H1 (cell line): Measurements from ENCODE around the gene FRK. TPM values are rescaled to one million over a fixed set of nuclear protein-coding genes. Genes with fewer than 3 reads are reported as not detected.
A peak's percentile ranks its signal among the peaks of the same experiment; 100 is the strongest.

Experiments used
- CTCF ChIA-PET: fragments of 300-600 bp; sonication (Branson Sonifier 250); formaldehyde crosslinking; loops from one replicate; lab custom pipeline; 2021; ENCODE audit not compliant: partially characterized antibody; lab: Charles Lee
- POLR2A ChIA-PET: fragments of 300-600 bp; sonication (Branson Sonifier 250); formaldehyde crosslinking; loops from one replicate; lab custom pipeline; 2021; ENCODE audit warnings: inconsistent platforms; ENCODE audit not compliant: partially characterized antibody; lab: Charles Lee
- DNase-seq, 2 experiments: peaks; one replicate each; pipeline versions ENCODE4 v3.0.0 to v3.0.0-alpha.2; 2010 to 2022; ENCODE audit warnings: low spot score in 2 of 2, low read depth in 1 of 2, mixed read lengths in 1 of 2
- FAIRE-seq: peaks from 2 replicates; lab custom pipeline; 2011; peaks lifted over from hg19 to GRCh38; lab: Jason Lieb, UNC
- H2AFZ ChIP-seq: 2 replicates; pipeline ENCODE4 v1.8.1; 2012; ENCODE audit warnings: low read length, inconsistent platforms
- H2AK5ac ChIP-seq: 2 replicates; pipeline ENCODE4 v1.6.1; 2013; ENCODE audit warnings: low read depth, low read length
- H2BK120ac ChIP-seq: replicated peaks from 2 replicates; pipeline ENCODE3; 2013; ENCODE audit warnings: low read depth, low read length, inconsistent platforms
- H2BK12ac ChIP-seq: 2 replicates; pipeline ENCODE4 v1.6.1; 2013; ENCODE audit warnings: low read depth, low read length
- H2BK15ac ChIP-seq: 2 replicates; pipeline ENCODE4 v1.6.1; 2013; ENCODE audit warnings: low read length
- H2BK20ac ChIP-seq: 2 replicates; pipeline ENCODE4 v1.6.1; 2013; ENCODE audit warnings: low read length
- H2BK5ac ChIP-seq: 2 replicates; pipeline ENCODE4 v1.6.1; 2013; ENCODE audit warnings: low read depth, low read length
- H3K14ac ChIP-seq: 2 replicates; pipeline ENCODE4 v1.6.1; 2013; ENCODE audit warnings: inconsistent platforms; ENCODE audit not compliant: insufficient read length
- H3K18ac ChIP-seq: 2 replicates; pipeline ENCODE4 v1.6.1; 2013; ENCODE audit warnings: low read length; ENCODE audit errors: extremely low read depth
- H3K23ac ChIP-seq: 2 replicates; pipeline ENCODE4 v1.6.1; 2013; ENCODE audit warnings: inconsistent platforms; ENCODE audit not compliant: insufficient read length
- H3K23me2 ChIP-seq: 2 replicates; pipeline ENCODE4 v1.6.1; 2013; ENCODE audit warnings: low read depth, low read length
- H3K27ac ChIP-seq: 2 replicates; pipeline ENCODE4 v1.6.1; 2011; ENCODE audit warnings: low read depth, low read length, inconsistent platforms
- H3K27me3 ChIP-seq, 4 experiments: replicated peaks in 1 of 4; 1 replicate in 1 of 4; 2 replicates in 3 of 4; pipeline versions ENCODE4 v1.6.1 to v1.8.1; 2011 to 2013; ENCODE audit warnings: low read length in 3 of 4, mild to moderate bottlenecking in 3 of 4, inconsistent platforms in 2 of 4, mixed read lengths in 2 of 4, moderate library complexity in 1 of 4; ENCODE audit not compliant: control insufficient read depth in 3 of 4, insufficient read depth in 3 of 4; ENCODE audit errors: extremely low read depth in 1 of 4
- H3K36me3 ChIP-seq, 4 experiments: 2 replicates each; pipeline versions ENCODE4 v1.6.1 to v1.8.1; 2011 to 2013; ENCODE audit warnings: mild to moderate bottlenecking in 4 of 4, low read length in 3 of 4, moderate library complexity in 2 of 4, control low read depth in 1 of 4, inconsistent platforms in 1 of 4; ENCODE audit not compliant: insufficient read depth in 4 of 4, control insufficient read depth in 2 of 4
- H3K4ac ChIP-seq: replicated peaks from 2 replicates; pipeline ENCODE3; 2013; ENCODE audit warnings: low read length, low read depth, mixed read lengths, inconsistent platforms; ENCODE audit not compliant: insufficient read length
- H3K4me1 ChIP-seq, 4 experiments: replicated peaks in 1 of 4; 1 replicate in 1 of 4; 2 replicates in 3 of 4; pipeline versions ENCODE4 v1.6.1 to v1.8.1; 2011 to 2013; ENCODE audit warnings: low read length in 3 of 4, inconsistent platforms in 2 of 4, mixed read lengths in 1 of 4; ENCODE audit not compliant: insufficient read depth in 4 of 4, control insufficient read depth in 3 of 4
- H3K4me2 ChIP-seq, 2 experiments: 2 replicates each; pipeline versions ENCODE4 v1.6.1 to v1.8.1; 2011 to 2013; ENCODE audit warnings: low read depth in 2 of 2, low read length in 2 of 2, control low read depth in 1 of 2, inconsistent platforms in 1 of 2, mild to moderate bottlenecking in 1 of 2; ENCODE audit not compliant: insufficient read depth in 1 of 2
- H3K4me3 ChIP-seq, 4 experiments: fragments of 200-600, 300-600 bp in 1 of 4; sonication (generic), shearing (Covaris generic), sonication (Bioruptor Twin) in 1 of 4; 2 replicates each; pipeline versions ENCODE4 v1.5.1 to v1.8.1; 2011 to 2016; ENCODE audit warnings: low read length in 4 of 4, low read depth in 3 of 4, control low read depth in 2 of 4, inconsistent platforms in 2 of 4, mild to moderate bottlenecking in 2 of 4, mixed read lengths in 1 of 4, moderate library complexity in 1 of 4; ENCODE audit not compliant: insufficient read depth in 2 of 4; ENCODE audit errors: extremely low read depth in 1 of 4
- H3K56ac ChIP-seq: replicated peaks from 2 replicates; pipeline ENCODE3; 2013; ENCODE audit warnings: low read depth, mild to moderate bottlenecking, mixed read lengths, low read length, inconsistent platforms; ENCODE audit not compliant: insufficient read length
- H3K79me1 ChIP-seq: 2 replicates; pipeline ENCODE4 v1.6.1; 2013; ENCODE audit warnings: low read depth, low read length, control low read depth
- H3K79me2 ChIP-seq, 2 experiments: 2 replicates each; pipeline versions ENCODE4 v1.6.1 to v1.8.1; 2012 to 2013; ENCODE audit warnings: low read length in 2 of 2, mild to moderate bottlenecking in 2 of 2, inconsistent platforms in 1 of 2; ENCODE audit not compliant: insufficient read depth in 2 of 2, control insufficient read depth in 1 of 2
- H3K9ac ChIP-seq, 4 experiments: replicated peaks in 1 of 4; 1 replicate in 1 of 4; 2 replicates in 3 of 4; pipeline versions ENCODE4 v1.6.1 to v1.8.1; 2011 to 2013; ENCODE audit warnings: low read depth in 3 of 4, low read length in 3 of 4, control low read depth in 2 of 4, mild to moderate bottlenecking in 2 of 4, moderate library complexity in 2 of 4, inconsistent platforms in 1 of 4; ENCODE audit errors: extremely low read depth in 1 of 4
- H3K9me3 ChIP-seq, 2 experiments: 2 replicates each; pipeline versions ENCODE4 v1.6.1 to v1.8.1; 2012 to 2013; ENCODE audit warnings: mild to moderate bottlenecking in 2 of 2, moderate library complexity in 2 of 2, control low read depth in 1 of 2, inconsistent platforms in 1 of 2, low read depth in 1 of 2, low read length in 1 of 2, mixed read lengths in 1 of 2; ENCODE audit not compliant: insufficient read depth in 2 of 2
- H4K20me1 ChIP-seq, 2 experiments: replicated peaks in 1 of 2; 2 replicates each; pipeline versions ENCODE3 to v1.8.1; 2011 to 2013; ENCODE audit warnings: inconsistent platforms in 2 of 2, low read length in 2 of 2, mild to moderate bottlenecking in 1 of 2; ENCODE audit not compliant: insufficient read depth in 2 of 2, control insufficient read depth in 1 of 2
- H4K5ac ChIP-seq: 2 replicates; pipeline ENCODE4 v1.6.1; 2013; ENCODE audit warnings: low read length, low read depth, mixed read lengths, inconsistent platforms; ENCODE audit not compliant: insufficient read length
- H4K8ac ChIP-seq: 2 replicates; pipeline ENCODE4 v1.8.0; 2013; ENCODE audit warnings: mild to moderate bottlenecking, moderate library complexity, low read length, inconsistent platforms; ENCODE audit not compliant: insufficient read depth; ENCODE audit errors: extremely low read depth
- H4K91ac ChIP-seq: replicated peaks from 2 replicates; pipeline ENCODE3; 2013; ENCODE audit warnings: low read length, mixed read lengths, inconsistent platforms; ENCODE audit not compliant: insufficient read length
- CREB1 ChIP-seq: IDR thresholded peaks from 2 replicates; pipeline ENCODE4 v1.6.1; 2012; ENCODE audit warnings: inconsistent platforms
- CTBP2 ChIP-seq: IDR thresholded peaks from 2 replicates; pipeline ENCODE4 v1.7.0; 2011; ENCODE audit warnings: borderline replicate concordance, mild to moderate bottlenecking, moderate library complexity, mixed read lengths, low read length; ENCODE audit not compliant: insufficient read depth, insufficient read length
- HDAC2 ChIP-seq, 2 experiments: fragments of 300-600 bp in 1 of 2; sonication (generic) in 1 of 2; IDR thresholded peaks; 2 replicates each; pipeline ENCODE4 v1.6.1; 2011 to 2012; ENCODE audit warnings: low read depth in 2 of 2, low read length in 2 of 2, mild to moderate bottlenecking in 2 of 2, moderate library complexity in 2 of 2, borderline replicate concordance in 1 of 2, inconsistent platforms in 1 of 2
- HDAC6 ChIP-seq: IDR thresholded peaks from one replicate; pipeline ENCODE4 v1.7.1; 2012; ENCODE audit warnings: low read depth, mild to moderate bottlenecking, inconsistent platforms, low read length, moderate library complexity
- NRF1 ChIP-seq: IDR thresholded peaks from 2 replicates; pipeline ENCODE4 v1.6.1; 2011; ENCODE audit warnings: mild to moderate bottlenecking, low read depth, low read length, improper control_type of control experiment
- POLR2A ChIP-seq, 2 experiments: IDR thresholded peaks; 1 replicate in 1 of 2; 2 replicates in 1 of 2; pipeline ENCODE4 v1.6.1; 2011; ENCODE audit warnings: low read depth in 2 of 2, low read length in 2 of 2, mild to moderate bottlenecking in 2 of 2; ENCODE audit errors: control extremely low read depth in 1 of 2
- POU5F1 ChIP-seq: IDR thresholded peaks from 2 replicates; pipeline ENCODE4 v1.6.1; 2011; ENCODE audit warnings: low read depth, mild to moderate bottlenecking, low read length, moderate library complexity
- RXRA ChIP-seq: IDR thresholded peaks from 2 replicates; pipeline ENCODE4 v1.6.1; 2011; ENCODE audit warnings: low read depth, mild to moderate bottlenecking, low read length, moderate library complexity; ENCODE audit not compliant: insufficient read depth
- SP2 ChIP-seq: IDR thresholded peaks from 2 replicates; pipeline ENCODE4 v1.6.1; 2012; ENCODE audit warnings: mild to moderate bottlenecking, low read length, inconsistent platforms
- TEAD4 ChIP-seq: IDR thresholded peaks from 2 replicates; pipeline ENCODE4 v1.6.1; 2012; ENCODE audit warnings: low read depth, low read length, inconsistent platforms, mixed read lengths
- WGBS, 2 experiments: shearing (Covaris generic) in 1 of 2; methylation state at CpG; one replicate each; pipeline versions ENCODE4 v1.1.6 to v1.1.7; 2013 to 2015; ENCODE audit warnings: low lambda C conversion rate in 2 of 2, mixed read lengths in 2 of 2, inconsistent platforms in 1 of 2, low coverage in 1 of 2, missing lambda C conversion rate in 1 of 2; ENCODE audit not compliant: insufficient replicate concordance in 2 of 2, insufficient coverage in 1 of 2, insufficient read length in 1 of 2; ENCODE audit errors: extremely low coverage in 1 of 2, missing lambda C conversion rate in 1 of 2; 5-methylcytosine and 5-hydroxymethylcytosine counted together
- polyA plus RNA-seq, 7 experiments: library from polyadenylated mRNA; depleted of rRNA in 3 of 7; stranded (reverse) in 5 of 7; unstranded in 2 of 7; fragments of >200 nt in 5 of 7; fragments of 200-250 nt in 2 of 7; gene quantifications; 1 replicate in 5 of 7; 2 replicates in 1 of 7; 4 replicates in 1 of 7; pipeline versions ENCODE4 v1.2.1 to v1.2.3, GENCODE V29; 2011 to 2013; ENCODE audit warnings: missing spikeins in 2 of 7, mixed read lengths in 2 of 7
- total RNA-seq: library from RNA; stranded (reverse); fragmentation: NEBNext Ultra II Directional; extraction: Animal tissue kit (Norgen Biotek cat#: 25700); gene quantifications from 2 replicates; pipeline ENCODE4 v1.2.1, GENCODE V29; 2021
- TF ChIP-seq, protein P1 (sequence below): IDR thresholded peaks from 2 replicates; pipeline ENCODE4 v1.6.1; 2012; ENCODE audit warnings: low read length, inconsistent platforms

The FRK gene
- total and polyA plus RNA-seq, 2 of the 8 experiments (the other 6 are each of a cell fraction or from before 2014, with no cell fraction given): 0.11 to 0.24 TPM

DNA sequence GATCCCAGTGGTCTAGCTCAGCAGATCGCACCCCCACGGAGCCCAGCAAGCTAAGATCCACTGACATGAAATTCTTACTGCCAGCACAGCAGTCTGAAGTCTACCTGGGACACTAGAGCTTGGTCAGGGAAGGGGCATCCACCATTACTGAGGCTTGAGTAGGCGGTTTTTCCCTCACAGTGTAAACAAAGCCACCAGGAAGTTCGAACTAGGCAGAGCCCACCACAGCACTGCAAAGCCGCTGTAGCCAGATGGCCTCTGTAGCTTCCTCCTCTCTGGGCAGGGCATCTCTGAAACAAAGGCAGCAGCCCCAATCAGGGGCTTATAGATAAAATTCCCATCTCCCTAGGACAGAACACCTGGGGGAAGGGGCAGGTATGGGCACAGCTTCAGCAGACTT, 18.8 kb downstream of the FRK start:
- peak overlapping the region; percentile 100 for H2AFZ ChIP-seq
- POLR2A ChIA-PET: no interaction called here
- H3K23ac ChIP-seq: no peak overlapping the region

More for the DNA sequence above, 18.8 kb downstream of the FRK start:
- Histone ChIP-seq H4K5ac (no peak overlapping the region), H2BK20ac (no peak overlapping the region), H2BK15ac (no peak overlapping the region), H3K4ac (no peak overlapping the region), H3K56ac (no peak overlapping the region), H3K79me1 (no peaks in the 10 kb centered on the region), H4K20me1 (no peaks in the 10 kb centered on the region), H2AK5ac (no peak overlapping the region), H3K4me1 (0 out of 7 replicates have a peak, but pooled peaks cover 0 to 3% (median under 1%) of the 10 kb centered on the region in 4 experiments), H3K23me2 (no peaks in the 10 kb centered on the region), H2BK12ac (peak overlapping the region; percentile 68; the same call in 1 of the 2 replicates), H2BK5ac (no peak overlapping the region), H3K27me3 (no peaks in the 10 kb centered on the region), H4K8ac (peak overlapping the region; percentile 41; the same call in 1 of the 2 replicates), H2BK120ac (no peak overlapping the region), H3K4me3 (no peak overlapping the region), H3K79me2 (no peaks in the 10 kb centered on the region), H3K36me3 (no peaks in the 10 kb centered on the region), H3K27ac (no peak overlapping the region), H4K91ac (no peak overlapping the region), H3K9ac (no peak overlapping the region), H3K4me2 (no peak overlapping the region), H3K18ac (no peak overlapping the region), H3K14ac (no peak overlapping the region), H3K9me3 (no peaks in the 10 kb centered on the region)
- no peak for DNase-seq
- TF ChIP-seq TEAD4: no peak
- TF ChIP-seq NRF1: no peak
- TF ChIP-seq POLR2A (IDR thresholded peaks at IDR 0.05; ENCODE audit: control extremely low read depth in 1 of 2, low read depth in 2 of 2, low read length in 2 of 2): no peak
- no peak for TF ChIP-seq RXRA
- no peak for TF ChIP-seq CREB1
- TF ChIP-seq HDAC6: no peak
- TF ChIP-seq POU5F1: no peak
- TF ChIP-seq, protein P1, sequence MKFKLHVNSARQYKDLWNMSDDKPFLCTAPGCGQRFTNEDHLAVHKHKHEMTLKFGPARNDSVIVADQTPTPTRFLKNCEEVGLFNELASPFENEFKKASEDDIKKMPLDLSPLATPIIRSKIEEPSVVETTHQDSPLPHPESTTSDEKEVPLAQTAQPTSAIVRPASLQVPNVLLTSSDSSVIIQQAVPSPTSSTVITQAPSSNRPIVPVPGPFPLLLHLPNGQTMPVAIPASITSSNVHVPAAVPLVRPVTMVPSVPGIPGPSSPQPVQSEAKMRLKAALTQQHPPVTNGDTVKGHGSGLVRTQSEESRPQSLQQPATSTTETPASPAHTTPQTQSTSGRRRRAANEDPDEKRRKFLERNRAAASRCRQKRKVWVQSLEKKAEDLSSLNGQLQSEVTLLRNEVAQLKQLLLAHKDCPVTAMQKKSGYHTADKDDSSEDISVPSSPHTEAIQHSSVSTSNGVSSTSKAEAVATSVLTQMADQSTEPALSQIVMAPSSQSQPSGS: no peak
- no peak for TF ChIP-seq SP2
- TF ChIP-seq CTBP2: no peak
- no peak for TF ChIP-seq HDAC2 (IDR thresholded peaks at IDR 0.05; ENCODE audit: borderline replicate concordance in 1 of 2, low read depth in 2 of 2, low read length in 2 of 2)
- 86% methylated on average over 5 of the region's 5 CpGs; no CpG with 5 or more reads in 1 of the 2 experiments for WGBS, 2 experiments
- CTCF ChIA-PET: interaction anchor here (1.1 to 1.6 kb wide), 5 partner anchors 19 to 71 kb away, joined by 3 to 5 read pairs (median 4); partner anchors contain the start of gene FRK
- no peak for FAIRE-seq
